Activated CD4-positive, alpha-beta T cell treated with anti-CD3 and anti-CD28 coated beads, Interleukin-2, Interleukin-6, amounts not matched to agents 100 ng/mL and 50 ng/mL, durations not matched to agents 16 hours and 8 hours (primary cell): ENCODE measurements around the gene ACTL7A.
"Not testable (repeated sequence)": the region's sequence is repeated elsewhere in the genome, so short reads cannot be mapped to it uniquely, and the experiment has no call there.

Experiments
- DNase-seq: peaks from one replicate; pipeline ENCODE4 v3.0.0-alpha.2; 2020

ACTL7A gene

GRCh38 chr9:108882052-108882888, 20.2 kb downstream of the ACTL7A start:
- no peak for DNase-seq

- DNase-seq: no peak
These were observed 21.0 kb downstream of the ACTL7A start for GRCh38 chr9:108883085-108883484.

GRCh38 chr9:108884701-108885100, 22.6 kb downstream of the ACTL7A start:
- no peak for DNase-seq

- DNase-seq: peak; percentile 57
These were observed 23.7 kb downstream of the ACTL7A start for GRCh38 chr9:108885643-108886348.

GRCh38 chr9:108886594-108887271, 24.7 kb downstream of the ACTL7A start:
- DNase-seq: not testable (repeated sequence)

GRCh38 chr9:108889649-108890067, 27.6 kb downstream of the ACTL7A start:
- DNase-seq: no peak

- DNase-seq: no peak
These were observed 32.3 kb downstream of the ACTL7A start for GRCh38 chr9:108894225-108894997.

GRCh38 chr9:108897324-108898096, 35.4 kb downstream of the ACTL7A start:
- DNase-seq: no peak

- not testable (repeated sequence) for DNase-seq
These were observed 37.1 kb downstream of the ACTL7A start for GRCh38 chr9:108899023-108899695.

- DNase-seq: no peak
These were observed 38.1 kb downstream of the ACTL7A start for GRCh38 chr9:108900176-108900575.

GRCh38 chr9:108903420-108904103, 41.5 kb downstream of the ACTL7A start:
- no peak for DNase-seq

- no peak for DNase-seq
These were observed 42.1 kb downstream of the ACTL7A start for GRCh38 chr9:108904161-108904560.

GRCh38 chr9:108905494-108905893, 43.4 kb downstream of the ACTL7A start:
- DNase-seq: no peak

- DNase-seq: no peak
These were observed 48.3 kb downstream of the ACTL7A start for GRCh38 chr9:108910402-108910801.

- no peak for DNase-seq
These were observed 48.8 kb downstream of the ACTL7A start for GRCh38 chr9:108910914-108911313.

GRCh38 chr9:108911820-108912219, 49.8 kb downstream of the ACTL7A start:
- DNase-seq: no peak
